Parathyroid adenoma (tissue), 2 donors: Measurements from ENCODE around the gene ACVR1.

Source experiments
- H2AFZ ChIP-seq: fragments of 300-600 bp; sonication (generic); one replicate; pipeline ENCODE4 v1.7.0; 2017; ENCODE audit warnings: antibody characterized with exemption, mild to moderate bottlenecking
- H3K27ac ChIP-seq: fragments of 300-600 bp; sonication (generic); one replicate; pipeline ENCODE4 v1.7.0; 2017
- H3K27me3 ChIP-seq: fragments of 300-600 bp; sonication (generic); one replicate; pipeline ENCODE4 v1.7.0; 2017; ENCODE audit warnings: low read length; ENCODE audit not compliant: control insufficient read depth, insufficient read depth
- H3K36me3 ChIP-seq: fragments of 300-600 bp; sonication (generic); one replicate; pipeline ENCODE4 v1.7.0; 2017; ENCODE audit warnings: low read length; ENCODE audit not compliant: control insufficient read depth, insufficient read depth
- H3K4me1 ChIP-seq: fragments of 300-600 bp; sonication (generic); one replicate; pipeline ENCODE4 v1.7.0; 2017; ENCODE audit warnings: control low read depth
- H3K4me2 ChIP-seq: fragments of 300-600 bp; sonication (generic); one replicate; pipeline ENCODE4 v1.7.0; 2017; ENCODE audit warnings: low read length
- H3K4me3 ChIP-seq: fragments of 300-600 bp; sonication (generic); one replicate; pipeline ENCODE4 v1.7.0; 2017; ENCODE audit warnings: low read depth, low read length
- H3K79me2 ChIP-seq: fragments of 300-600 bp; sonication (generic); one replicate; pipeline ENCODE4 v1.7.0; 2017; ENCODE audit warnings: control low read depth
- H3K9ac ChIP-seq: fragments of 300-600 bp; sonication (generic); one replicate; pipeline ENCODE4 v1.7.0; 2017; ENCODE audit warnings: mild to moderate bottlenecking
- H3K9me3 ChIP-seq: fragments of 300-600 bp; sonication (generic); one replicate; pipeline ENCODE4 v1.7.0; 2017; ENCODE audit warnings: low read length; ENCODE audit not compliant: control insufficient read depth
- TF ChIP-seq, protein P1 (sequence below): fragments of 300-600 bp; sonication (generic); IDR thresholded peaks from one replicate; pipeline ENCODE4 v1.7.0; 2017; ENCODE audit warnings: antibody characterized with exemption, mild to moderate bottlenecking
- donor health status: primary hyperparathyroidism.

The ACVR1 gene

DNA sequence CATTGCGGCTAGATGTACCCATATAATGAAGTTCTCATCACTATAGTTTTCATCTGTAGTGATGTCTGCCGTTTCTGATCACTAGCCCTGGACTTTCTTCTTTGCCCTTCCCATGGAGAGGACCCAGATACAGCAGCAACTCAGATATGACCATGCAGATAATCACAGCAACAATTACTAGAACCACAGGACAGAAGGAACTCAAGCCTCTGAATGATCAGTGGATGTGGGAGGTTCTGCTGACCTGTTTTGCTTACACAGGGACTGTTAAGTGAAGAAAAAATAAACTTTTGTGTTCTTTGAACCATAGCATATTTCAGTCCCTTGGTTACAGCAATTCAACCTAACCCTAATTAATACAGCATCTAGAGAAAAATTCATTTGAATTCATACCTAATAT lies 62.7 kb downstream of the ACVR1 start:
- peaks cover 5% of the 10 kb centered on the region for H3K4me1 ChIP-seq
- no peaks in the 10 kb centered on the region for H3K79me2 ChIP-seq
- H3K27ac ChIP-seq, result no peak overlapping the region

DNA sequence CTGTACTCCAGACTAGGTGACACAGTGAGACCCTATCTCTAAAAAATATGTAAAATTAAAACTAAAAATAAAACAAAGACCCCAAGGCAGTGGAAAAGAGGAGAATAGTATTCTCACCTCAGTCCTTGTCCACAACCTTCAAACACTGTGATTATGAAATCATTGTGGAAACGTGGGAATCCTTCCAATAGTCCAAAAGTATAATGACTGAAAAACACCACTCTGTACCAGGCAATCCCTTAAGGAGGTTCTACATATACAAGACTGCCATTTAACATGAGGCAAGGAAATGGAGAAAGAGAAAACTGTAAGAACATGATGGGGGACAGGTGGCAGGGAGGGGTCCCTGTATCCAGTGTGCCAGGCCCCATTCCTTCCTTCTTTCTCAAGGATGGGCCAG lies 66.1 kb downstream of the ACVR1 start:
- no peaks in the 10 kb centered on the region for H3K9me3 ChIP-seq
- no peaks in the 10 kb centered on the region for H3K79me2 ChIP-seq
- H3K9ac ChIP-seq, result no peak overlapping the region
- no peak overlapping the region for H3K4me3 ChIP-seq
- H3K27me3 ChIP-seq, result no peaks in the 10 kb centered on the region
- H2AFZ ChIP-seq, result no peak overlapping the region
- H3K27ac ChIP-seq, result no peak overlapping the region
- H3K4me1 ChIP-seq, result peaks cover 9% of the 10 kb centered on the region
- H3K36me3 ChIP-seq, result no peaks in the 10 kb centered on the region
- H3K4me2 ChIP-seq, result no peak overlapping the region
- TF ChIP-seq, protein P1, sequence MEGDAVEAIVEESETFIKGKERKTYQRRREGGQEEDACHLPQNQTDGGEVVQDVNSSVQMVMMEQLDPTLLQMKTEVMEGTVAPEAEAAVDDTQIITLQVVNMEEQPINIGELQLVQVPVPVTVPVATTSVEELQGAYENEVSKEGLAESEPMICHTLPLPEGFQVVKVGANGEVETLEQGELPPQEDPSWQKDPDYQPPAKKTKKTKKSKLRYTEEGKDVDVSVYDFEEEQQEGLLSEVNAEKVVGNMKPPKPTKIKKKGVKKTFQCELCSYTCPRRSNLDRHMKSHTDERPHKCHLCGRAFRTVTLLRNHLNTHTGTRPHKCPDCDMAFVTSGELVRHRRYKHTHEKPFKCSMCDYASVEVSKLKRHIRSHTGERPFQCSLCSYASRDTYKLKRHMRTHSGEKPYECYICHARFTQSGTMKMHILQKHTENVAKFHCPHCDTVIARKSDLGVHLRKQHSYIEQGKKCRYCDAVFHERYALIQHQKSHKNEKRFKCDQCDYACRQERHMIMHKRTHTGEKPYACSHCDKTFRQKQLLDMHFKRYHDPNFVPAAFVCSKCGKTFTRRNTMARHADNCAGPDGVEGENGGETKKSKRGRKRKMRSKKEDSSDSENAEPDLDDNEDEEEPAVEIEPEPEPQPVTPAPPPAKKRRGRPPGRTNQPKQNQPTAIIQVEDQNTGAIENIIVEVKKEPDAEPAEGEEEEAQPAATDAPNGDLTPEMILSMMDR, result no peak

More for the DNA sequence above, 62.7 kb downstream of the ACVR1 start:
- no peak overlapping the region for H3K4me3 ChIP-seq
- no peak overlapping the region for H3K9ac ChIP-seq
- H3K36me3 ChIP-seq, result no peaks in the 10 kb centered on the region
- no peak overlapping the region for H3K4me2 ChIP-seq
- H3K9me3 ChIP-seq, result no peaks in the 10 kb centered on the region
- no peak overlapping the region for H2AFZ ChIP-seq
- TF ChIP-seq, protein P1, result no peak
- no peaks in the 10 kb centered on the region for H3K27me3 ChIP-seq

DNA sequence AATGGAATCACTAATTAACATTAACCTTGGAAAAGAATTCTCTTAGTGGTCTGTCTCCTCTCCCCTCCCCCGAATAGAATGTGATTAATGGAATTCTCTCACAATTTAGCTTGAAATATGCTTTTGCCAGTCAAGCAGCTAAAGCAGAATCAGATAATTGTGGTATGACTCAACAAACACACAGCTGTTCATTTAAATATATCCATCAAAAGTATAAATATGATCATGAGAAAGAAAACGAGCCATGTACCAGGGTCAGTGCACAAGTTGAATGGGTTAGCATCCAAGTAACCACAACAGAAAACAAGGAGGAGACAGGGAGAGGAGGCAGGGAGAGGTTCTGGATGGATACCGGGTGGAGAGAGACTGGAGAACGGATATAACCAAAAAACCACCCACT lies 66.9 kb downstream of the ACVR1 start:
- Histone ChIP-seq H3K4me2 (no peak overlapping the region), H2AFZ (no peak overlapping the region), H3K36me3 (no peaks in the 10 kb centered on the region), H3K4me3 (no peak overlapping the region), H3K27ac (no peak overlapping the region), H3K4me1 (peaks cover 9% of the 10 kb centered on the region), H3K9ac (no peak overlapping the region), H3K9me3 (no peaks in the 10 kb centered on the region), H3K27me3 (no peaks in the 10 kb centered on the region), H3K79me2 (no peaks in the 10 kb centered on the region)
- TF ChIP-seq, protein P1, result no peak

- Histone ChIP-seq H2AFZ (no peak overlapping the region), H3K36me3 (no peaks in the 10 kb centered on the region), H3K4me2 (no peak overlapping the region), H3K4me3 (no peak overlapping the region), H3K9me3 (no peaks in the 10 kb centered on the region), H3K4me1 (peaks cover 9% of the 10 kb centered on the region), H3K9ac (no peak overlapping the region), H3K27me3 (no peaks in the 10 kb centered on the region), H3K27ac (no peak overlapping the region), H3K79me2 (no peaks in the 10 kb centered on the region)
- TF ChIP-seq, protein P1, result no peak
Observed at GRCh38 chr2:157808421-157808820, 67.7 kb downstream of the ACVR1 start.

- H3K4me1 ChIP-seq, result peaks cover 9% of the 10 kb centered on the region
- no peaks in the 10 kb centered on the region for H3K27me3 ChIP-seq
Observed at GRCh38 chr2:157806426-157807077, 69.6 kb downstream of the ACVR1 start.

More at GRCh38 chr2:157806426-157807077, 69.6 kb downstream of the ACVR1 start:
- Histone ChIP-seq H3K4me3 (no peak overlapping the region), H2AFZ (no peak overlapping the region), H3K36me3 (no peaks in the 10 kb centered on the region), H3K4me2 (no peak overlapping the region), H3K79me2 (no peaks in the 10 kb centered on the region), H3K9ac (no peak overlapping the region), H3K9me3 (no peaks in the 10 kb centered on the region), H3K27ac (no peak overlapping the region)
- TF ChIP-seq, protein P1, result no peak
